Measurements from ENCODE around the gene PTPRK.

The PTPRK gene

DNA sequence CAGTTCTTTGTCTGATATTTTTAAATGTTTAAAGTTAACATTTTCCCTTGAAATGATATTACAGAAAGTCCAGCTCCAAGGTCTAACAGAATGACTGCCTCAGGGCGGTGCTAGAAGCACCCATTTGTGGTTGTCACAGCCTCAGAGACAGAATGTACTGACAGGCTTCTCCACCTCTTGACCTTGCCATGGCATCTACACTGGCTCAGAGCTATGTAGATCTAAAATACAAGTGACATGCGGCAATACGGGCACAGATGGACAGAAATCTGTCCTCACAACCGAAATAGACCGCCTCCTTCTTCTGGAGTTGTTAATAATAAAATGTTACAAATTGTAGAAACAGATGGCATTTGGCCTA, 452.3 kb downstream of the PTPRK start:
- Histone ChIP-seq H3K27ac (ENCODE audit: low read depth, low read length) (no peak overlapping the region), H3K4me3 (ENCODE audit: low read depth in 1 of 5, low read length in 5 of 5) (no peak overlapping the region)

GRCh38 chr6:128067446-128068118, 452.8 kb downstream of the PTPRK start:
- Histone ChIP-seq H3K27me3 (ENCODE audit: control insufficient read depth in 5 of 5, insufficient read depth in 4 of 5, low read length in 5 of 5) (no peaks in the 10 kb centered on the region), H3K9ac (ENCODE audit: low read length in 5 of 5) (no peak overlapping the region), H3K36me3 (ENCODE audit: control insufficient read depth in 5 of 5, insufficient read depth in 5 of 5, low read length in 5 of 5) (no peaks in the 10 kb centered on the region), H3K4me1 (ENCODE audit: control insufficient read depth in 5 of 5, insufficient read depth in 5 of 5, low read length in 5 of 5) (peaks cover 0 to 3% (median 0%) of the 10 kb centered on the region in 5 donors), H3K9me3 (ENCODE audit: control insufficient read depth in 5 of 5, low read length in 5 of 5) (no peaks in the 10 kb centered on the region), H3K4me3 (ENCODE audit: low read depth in 1 of 5, low read length in 5 of 5) (peak overlapping the region in 4 of 5 donors; percentile 5 to 47 (median 44)), H3K27ac (ENCODE audit: low read depth, low read length) (no peak overlapping the region)

More for the DNA sequence above, 452.3 kb downstream of the PTPRK start:
- Histone ChIP-seq H3K36me3 (ENCODE audit: control insufficient read depth in 5 of 5, insufficient read depth in 5 of 5, low read length in 5 of 5) (no peaks in the 10 kb centered on the region), H3K27me3 (ENCODE audit: control insufficient read depth in 5 of 5, insufficient read depth in 4 of 5, low read length in 5 of 5) (no peaks in the 10 kb centered on the region), H3K9ac (ENCODE audit: low read length in 5 of 5) (no peak overlapping the region), H3K4me1 (ENCODE audit: control insufficient read depth in 5 of 5, insufficient read depth in 5 of 5, low read length in 5 of 5) (peaks cover 0 to 3% (median 0%) of the 10 kb centered on the region in 5 donors), H3K9me3 (ENCODE audit: control insufficient read depth in 5 of 5, low read length in 5 of 5) (no peaks in the 10 kb centered on the region)

DNA sequence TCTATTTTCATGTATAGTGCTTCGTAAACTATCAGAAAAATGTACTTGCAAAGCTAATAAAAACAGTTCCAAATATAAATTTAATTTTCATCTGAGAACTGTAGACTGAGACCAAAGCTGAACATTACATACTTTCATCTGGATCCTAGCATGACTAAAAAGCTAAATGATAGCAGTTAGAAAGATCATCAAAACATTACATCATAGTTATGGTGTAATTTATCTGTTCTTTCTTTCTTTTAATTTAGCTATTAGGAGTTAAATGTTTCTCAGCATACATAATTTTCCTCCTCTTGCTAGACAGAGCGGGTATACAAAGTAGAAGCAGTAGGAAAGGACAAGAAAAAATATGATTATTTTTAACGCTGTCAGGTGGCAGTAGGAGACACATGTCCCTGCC, 455.3 kb downstream of the PTPRK start:
- Histone ChIP-seq H3K9ac (ENCODE audit: low read length in 5 of 5) (no peak overlapping the region), H3K27me3 (ENCODE audit: control insufficient read depth in 5 of 5, insufficient read depth in 4 of 5, low read length in 5 of 5) (no peaks in the 10 kb centered on the region), H3K9me3 (ENCODE audit: control insufficient read depth in 5 of 5, low read length in 5 of 5) (no peaks in the 10 kb centered on the region), H3K4me1 (ENCODE audit: control insufficient read depth in 5 of 5, insufficient read depth in 5 of 5, low read length in 5 of 5) (peaks cover 0 to 3% (median 0%) of the 10 kb centered on the region in 5 donors), H3K36me3 (ENCODE audit: control insufficient read depth in 5 of 5, insufficient read depth in 5 of 5, low read length in 5 of 5) (no peaks in the 10 kb centered on the region), H3K27ac (ENCODE audit: low read depth, low read length) (no peak overlapping the region), H3K4me3 (ENCODE audit: low read depth in 1 of 5, low read length in 5 of 5) (no peak overlapping the region)

GRCh38 chr6:128064540-128064895, 455.9 kb downstream of the PTPRK start:
- Histone ChIP-seq H3K27ac (ENCODE audit: low read depth, low read length) (no peak overlapping the region), H3K9me3 (ENCODE audit: control insufficient read depth in 5 of 5, low read length in 5 of 5) (no peaks in the 10 kb centered on the region), H3K27me3 (ENCODE audit: control insufficient read depth in 5 of 5, insufficient read depth in 4 of 5, low read length in 5 of 5) (no peaks in the 10 kb centered on the region), H3K4me3 (ENCODE audit: low read depth in 1 of 5, low read length in 5 of 5) (no peak overlapping the region), H3K4me1 (ENCODE audit: control insufficient read depth in 5 of 5, insufficient read depth in 5 of 5, low read length in 5 of 5) (peaks cover 0 to 3% (median 0%) of the 10 kb centered on the region in 5 donors), H3K9ac (ENCODE audit: low read length in 5 of 5) (no peak overlapping the region), H3K36me3 (ENCODE audit: control insufficient read depth in 5 of 5, insufficient read depth in 5 of 5, low read length in 5 of 5) (no peaks in the 10 kb centered on the region)

- Histone ChIP-seq H3K9me3 (ENCODE audit: control insufficient read depth in 5 of 5, low read length in 5 of 5) (no peaks in the 10 kb centered on the region), H3K27ac (ENCODE audit: low read depth, low read length) (no peak overlapping the region), H3K4me3 (ENCODE audit: low read depth in 1 of 5, low read length in 5 of 5) (no peak overlapping the region), H3K27me3 (ENCODE audit: control insufficient read depth in 5 of 5, insufficient read depth in 4 of 5, low read length in 5 of 5) (no peaks in the 10 kb centered on the region), H3K36me3 (ENCODE audit: control insufficient read depth in 5 of 5, insufficient read depth in 5 of 5, low read length in 5 of 5) (no peaks in the 10 kb centered on the region), H3K9ac (ENCODE audit: low read length in 5 of 5) (no peak overlapping the region), H3K4me1 (ENCODE audit: control insufficient read depth in 5 of 5, insufficient read depth in 5 of 5, low read length in 5 of 5) (peaks cover 0 to 3% (median 0%) of the 10 kb centered on the region in 5 donors)
Observed at GRCh38 chr6:128063850-128064539, 456.4 kb downstream of the PTPRK start.

DNA sequence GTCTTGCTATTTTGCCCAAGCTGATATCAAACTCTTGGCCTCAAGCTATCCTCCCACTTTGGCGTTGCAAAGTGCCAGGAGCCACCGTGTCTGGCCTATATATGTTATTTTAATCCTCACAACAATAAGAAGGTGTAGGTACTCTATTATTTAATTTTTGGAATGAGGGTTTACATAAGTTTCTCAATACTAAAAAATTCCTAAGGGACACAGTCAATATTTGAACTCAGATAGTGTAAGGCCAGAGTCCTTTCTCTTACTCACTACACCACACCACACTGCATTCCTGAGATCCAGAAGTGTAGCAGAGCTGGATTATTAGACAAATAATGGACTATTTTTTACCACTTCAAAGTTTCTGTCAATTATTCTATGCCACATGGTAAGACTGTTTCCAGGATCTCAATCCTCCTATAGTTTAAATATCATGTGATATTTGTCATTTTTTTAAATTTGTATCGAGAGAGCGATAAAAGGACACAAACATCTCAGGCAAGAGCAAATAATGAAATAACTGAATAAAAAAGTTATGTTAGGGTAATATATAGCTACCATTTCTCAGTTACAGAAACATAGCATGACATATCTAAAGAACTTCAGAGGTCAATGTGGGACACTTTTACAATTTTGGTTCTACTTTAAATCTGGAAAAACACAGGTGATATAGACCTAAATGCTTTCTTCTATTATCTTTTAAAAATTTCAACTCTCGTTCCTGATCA, 457.4 kb downstream of the PTPRK start:
- H3K27me3 ChIP-seq (ENCODE audit: control insufficient read depth in 5 of 5, insufficient read depth in 4 of 5, low read length in 5 of 5): no peaks in the 10 kb centered on the region
- H3K9ac ChIP-seq (ENCODE audit: low read length in 5 of 5): no peak overlapping the region
- no peak overlapping the region for H3K4me3 ChIP-seq (ENCODE audit: low read depth in 1 of 5, low read length in 5 of 5)
- H3K36me3 ChIP-seq (ENCODE audit: control insufficient read depth in 5 of 5, insufficient read depth in 5 of 5, low read length in 5 of 5): peaks cover 0 to 1% (median 0%) of the 10 kb centered on the region in 5 donors
- H3K9me3 ChIP-seq (ENCODE audit: control insufficient read depth in 5 of 5, low read length in 5 of 5): no peaks in the 10 kb centered on the region
- H3K27ac ChIP-seq (ENCODE audit: low read depth, low read length): no peak overlapping the region
- peaks cover 0 to 3% (median 0%) of the 10 kb centered on the region in 5 donors for H3K4me1 ChIP-seq (ENCODE audit: control insufficient read depth in 5 of 5, insufficient read depth in 5 of 5, low read length in 5 of 5)

DNA sequence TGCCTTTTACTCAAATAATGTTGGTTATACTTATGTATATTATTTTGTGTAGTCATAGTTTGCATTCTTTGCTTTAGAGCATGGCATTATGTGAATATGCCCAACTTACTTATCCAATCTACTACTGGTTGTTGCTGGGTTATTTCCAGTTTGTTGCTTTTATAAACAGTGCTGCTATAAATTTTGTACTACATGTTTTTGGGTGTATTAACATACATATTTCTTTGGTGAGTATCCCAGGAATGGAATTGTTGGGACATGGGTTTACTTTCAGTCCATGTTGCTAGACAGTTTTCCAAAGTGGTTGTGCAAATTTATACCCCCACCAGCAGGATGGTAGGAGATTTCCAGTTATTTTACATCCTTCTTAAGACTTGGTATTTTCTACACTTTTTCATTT, 462.5 kb downstream of the PTPRK start:
- no peaks in the 10 kb centered on the region for H3K27me3 ChIP-seq (ENCODE audit: control insufficient read depth in 5 of 5, insufficient read depth in 4 of 5, low read length in 5 of 5)
- no peak overlapping the region for H3K27ac ChIP-seq (ENCODE audit: low read depth, low read length)
- no peaks in the 10 kb centered on the region for H3K9me3 ChIP-seq (ENCODE audit: control insufficient read depth in 5 of 5, low read length in 5 of 5)
- H3K4me3 ChIP-seq (ENCODE audit: low read depth in 1 of 5, low read length in 5 of 5): no peak overlapping the region
- no peaks in the 10 kb centered on the region for H3K4me1 ChIP-seq (ENCODE audit: control insufficient read depth in 5 of 5, insufficient read depth in 5 of 5, low read length in 5 of 5)
- H3K9ac ChIP-seq (ENCODE audit: low read length in 5 of 5): no peak overlapping the region
- peaks cover 0 to 2% (median 0%) of the 10 kb centered on the region in 5 donors for H3K36me3 ChIP-seq (ENCODE audit: control insufficient read depth in 5 of 5, insufficient read depth in 5 of 5, low read length in 5 of 5)

GRCh38 chr6:128057541-128057940, 462.9 kb downstream of the PTPRK start:
- no peaks in the 10 kb centered on the region for H3K9me3 ChIP-seq (ENCODE audit: control insufficient read depth in 5 of 5, low read length in 5 of 5)
- no peaks in the 10 kb centered on the region for H3K27me3 ChIP-seq (ENCODE audit: control insufficient read depth in 5 of 5, insufficient read depth in 4 of 5, low read length in 5 of 5)

DNA sequence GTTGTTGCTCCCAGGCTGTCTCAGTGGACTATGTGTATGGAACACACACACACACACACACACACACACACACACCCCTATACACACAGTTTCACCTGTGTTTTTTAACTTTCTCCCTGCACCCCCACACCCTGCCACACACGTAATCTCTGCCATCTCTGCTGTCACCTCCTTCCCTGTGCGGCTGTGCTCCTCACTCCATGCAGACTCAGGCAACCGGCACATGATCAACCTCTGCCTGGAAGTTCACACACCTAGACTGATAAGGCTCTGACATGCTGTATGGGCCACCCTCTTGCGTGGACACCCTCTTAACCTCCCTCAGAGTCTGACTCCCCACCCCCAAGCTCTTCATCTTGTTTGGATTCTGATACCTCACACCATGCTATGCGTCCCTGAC, 467.3 kb downstream of the PTPRK start:
- H3K27ac ChIP-seq (ENCODE audit: low read depth, low read length): no peak overlapping the region
- H3K27me3 ChIP-seq (ENCODE audit: control insufficient read depth in 5 of 5, insufficient read depth in 4 of 5, low read length in 5 of 5): no peaks in the 10 kb centered on the region

More at GRCh38 chr6:128057541-128057940, 462.9 kb downstream of the PTPRK start:
- H3K4me3 ChIP-seq (ENCODE audit: low read depth in 1 of 5, low read length in 5 of 5): no peak overlapping the region
- H3K27ac ChIP-seq (ENCODE audit: low read depth, low read length): no peak overlapping the region
- peaks cover 0 to 2% (median 0%) of the 10 kb centered on the region in 5 donors for H3K36me3 ChIP-seq (ENCODE audit: control insufficient read depth in 5 of 5, insufficient read depth in 5 of 5, low read length in 5 of 5)
- H3K4me1 ChIP-seq (ENCODE audit: control insufficient read depth in 5 of 5, insufficient read depth in 5 of 5, low read length in 5 of 5): no peaks in the 10 kb centered on the region
- no peak overlapping the region for H3K9ac ChIP-seq (ENCODE audit: low read length in 5 of 5)

DNA sequence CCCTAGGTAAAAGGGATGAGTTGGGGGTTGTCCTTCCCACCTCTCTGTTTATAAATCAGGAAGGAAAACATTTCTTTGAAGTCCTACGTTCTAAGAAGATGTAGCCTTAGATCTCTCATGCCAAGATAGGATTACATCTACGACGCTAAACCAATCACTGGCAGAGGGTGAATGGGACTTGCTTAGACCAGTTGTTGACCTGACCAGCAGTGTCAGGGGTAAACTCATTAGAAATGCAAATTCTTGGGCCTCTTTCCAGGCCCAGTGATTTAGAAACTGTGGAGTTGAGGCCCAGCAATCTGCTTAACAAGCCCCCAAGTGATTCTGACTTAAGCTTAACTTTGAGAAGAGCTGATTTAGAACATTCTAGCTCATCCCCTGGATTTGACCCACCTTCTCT, 472.4 kb downstream of the PTPRK start:
- Histone ChIP-seq H3K4me3 (ENCODE audit: low read depth in 1 of 5, low read length in 5 of 5) (no peak overlapping the region), H3K9me3 (ENCODE audit: control insufficient read depth in 5 of 5, low read length in 5 of 5) (no peaks in the 10 kb centered on the region), H3K36me3 (ENCODE audit: control insufficient read depth in 5 of 5, insufficient read depth in 5 of 5, low read length in 5 of 5) (no peaks in the 10 kb centered on the region), H3K27me3 (ENCODE audit: control insufficient read depth in 5 of 5, insufficient read depth in 4 of 5, low read length in 5 of 5) (no peaks in the 10 kb centered on the region), H3K27ac (ENCODE audit: low read depth, low read length) (no peak overlapping the region), H3K9ac (ENCODE audit: low read length in 5 of 5) (no peak overlapping the region), H3K4me1 (ENCODE audit: control insufficient read depth in 5 of 5, insufficient read depth in 5 of 5, low read length in 5 of 5) (no peaks in the 10 kb centered on the region)

More for the DNA sequence above, 467.3 kb downstream of the PTPRK start:
- Histone ChIP-seq H3K4me1 (ENCODE audit: control insufficient read depth in 5 of 5, insufficient read depth in 5 of 5, low read length in 5 of 5) (no peaks in the 10 kb centered on the region), H3K9me3 (ENCODE audit: control insufficient read depth in 5 of 5, low read length in 5 of 5) (no peaks in the 10 kb centered on the region), H3K4me3 (ENCODE audit: low read depth in 1 of 5, low read length in 5 of 5) (no peak overlapping the region), H3K36me3 (ENCODE audit: control insufficient read depth in 5 of 5, insufficient read depth in 5 of 5, low read length in 5 of 5) (peaks cover 0 to 2% (median 0%) of the 10 kb centered on the region in 5 donors), H3K9ac (ENCODE audit: low read length in 5 of 5) (no peak overlapping the region)

All from subcutaneous abdominal adipose tissue (tissue), 5 donors.